ENCODE measurements around the gene ZBTB7C. TPM values are rescaled to one million over a fixed set of nuclear protein-coding genes. Genes with fewer than 3 reads are reported as not detected.

The ZBTB7C gene
- total and polyA plus RNA-seq, 8 donors = 3.0 to 47.8 (median 19.3) TPM

- Histone ChIP-seq H3K9me3 (no peaks in the 10 kb centered on the region), H3K36me3 (no peaks in the 10 kb centered on the region), H3K27ac (no peak overlapping the region), H3K4me3 (no peak overlapping the region), H3K4me1 (no peaks in the 10 kb centered on the region), H3K27me3 (no peaks in the 10 kb centered on the region)
- TF ChIP-seq POLR2AphosphoS5 (IDR thresholded peaks at IDR 0.05) = no peak
- TF ChIP-seq CTCF (IDR thresholded peaks at IDR 0.05) = no peak
- TF ChIP-seq EP300 (IDR thresholded peaks at IDR 0.05) = no peak
- no peak for TF ChIP-seq POLR2A (IDR thresholded peaks at IDR 0.05)
- intact Hi-C loops (cut with DNase I; ENCODE audit: low total_unique reads) = no loop called here
- WGBS, 5 donors = 80 to 96% (median 87%) methylated on average over 8 of the region's 8 CpGs
- no peak for DNase-seq
These were observed 90.7 kb downstream of the ZBTB7C start for GRCh38 chr18:48318436-48318835.

- Histone ChIP-seq H3K4me1 (no peaks in the 10 kb centered on the region), H3K27me3 (no peaks in the 10 kb centered on the region), H3K4me3 (no peak overlapping the region), H3K9me3 (no peaks in the 10 kb centered on the region), H3K27ac (no peak overlapping the region), H3K36me3 (no peaks in the 10 kb centered on the region)
- intact Hi-C loops (cut with DNase I; ENCODE audit: low total_unique reads) = no loop called here
- TF ChIP-seq EP300 (IDR thresholded peaks at IDR 0.05) = no peak
- no peak for TF ChIP-seq CTCF (IDR thresholded peaks at IDR 0.05)
- no peak for TF ChIP-seq POLR2AphosphoS5 (IDR thresholded peaks at IDR 0.05)
- no peak for TF ChIP-seq POLR2A (IDR thresholded peaks at IDR 0.05)
- 93 to 98% (median 97%) methylated on average over 5 of the region's 5 CpGs for WGBS, 5 donors
- no peak for DNase-seq
These were observed 91.3 kb downstream of the ZBTB7C start for GRCh38 chr18:48317781-48318381.

DNA sequence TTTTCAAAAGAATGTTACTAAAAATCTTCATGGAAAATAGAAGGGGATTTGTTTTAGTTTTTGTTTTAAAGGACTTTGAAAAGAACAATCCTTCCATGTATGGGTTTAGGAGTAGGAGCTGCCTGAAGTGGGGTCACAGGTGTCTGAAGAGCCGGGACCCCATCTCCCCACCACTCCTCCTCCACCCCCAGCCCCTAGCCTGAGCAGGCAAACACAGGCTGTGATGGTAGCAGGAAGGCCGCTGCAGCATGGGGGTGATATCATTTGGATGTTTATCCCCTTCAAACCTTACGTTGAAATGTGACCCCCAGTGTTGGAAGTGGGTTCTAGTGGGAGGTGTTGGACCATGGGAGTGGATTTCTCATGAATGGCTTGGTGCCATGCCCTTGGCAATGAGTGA is 93.0 kb downstream of the ZBTB7C start:
- 72 to 83% (median 78%) methylated on average over 3 of the region's 3 CpGs for WGBS, 5 donors
- no peak for TF ChIP-seq POLR2AphosphoS5 (IDR thresholded peaks at IDR 0.05)
- TF ChIP-seq CTCF (IDR thresholded peaks at IDR 0.05) = no peak
- no peak for TF ChIP-seq POLR2A (IDR thresholded peaks at IDR 0.05)
- TF ChIP-seq EP300 (IDR thresholded peaks at IDR 0.05) = no peak
- intact Hi-C loops (cut with DNase I; ENCODE audit: low total_unique reads) = no loop called here

DNA sequence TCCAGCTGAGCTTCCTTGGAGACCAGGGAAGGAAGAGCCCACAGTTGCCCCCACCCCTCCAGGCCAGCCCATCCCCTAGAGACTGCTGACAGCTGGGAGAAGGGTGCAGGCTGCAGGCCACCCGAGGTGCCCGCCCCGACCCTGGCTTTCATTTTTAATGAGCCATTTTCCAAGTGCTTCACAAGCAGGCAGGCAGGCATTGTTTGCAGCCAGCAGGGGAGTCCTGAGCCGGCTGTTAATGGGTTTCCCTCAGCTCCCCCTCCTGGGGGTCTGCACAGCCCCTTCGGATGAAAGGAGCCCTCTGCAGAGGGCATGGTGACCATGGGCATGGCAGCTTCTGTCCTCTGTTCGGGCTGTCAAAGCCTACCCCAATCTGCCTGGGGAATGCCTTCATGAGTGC is 94.5 kb downstream of the ZBTB7C start:
- Histone ChIP-seq H3K9me3 (no peaks in the 10 kb centered on the region), H3K4me1 (no peaks in the 10 kb centered on the region), H3K4me3 (no peak overlapping the region), H3K27ac (no peak overlapping the region), H3K36me3 (no peaks in the 10 kb centered on the region), H3K27me3 (no peaks in the 10 kb centered on the region)
- no peak for TF ChIP-seq POLR2AphosphoS5 (IDR thresholded peaks at IDR 0.05)
- TF ChIP-seq POLR2A (IDR thresholded peaks at IDR 0.05) = no peak
- no peak for TF ChIP-seq EP300 (IDR thresholded peaks at IDR 0.05)
- TF ChIP-seq CTCF (IDR thresholded peaks at IDR 0.05) = no peak
- 44 to 56% (median 54%) methylated on average over 6 of the region's 6 CpGs for WGBS, 5 donors
- intact Hi-C loops (cut with DNase I; ENCODE audit: low total_unique reads) = no loop called here
- DNase-seq = no peak

More for the DNA sequence above, 93.0 kb downstream of the ZBTB7C start:
- DNase-seq = no peak
- Histone ChIP-seq H3K4me1 (no peaks in the 10 kb centered on the region), H3K9me3 (no peaks in the 10 kb centered on the region), H3K27ac (no peak overlapping the region), H3K36me3 (no peaks in the 10 kb centered on the region), H3K4me3 (no peak overlapping the region), H3K27me3 (no peaks in the 10 kb centered on the region)
